B cell (primary cell): Measurements from ENCODE around the gene PRSS50. TPM values are rescaled to one million over a fixed set of nuclear protein-coding genes. Genes with fewer than 3 reads are reported as not detected.

Experiments used
- ATAC-seq: fragments of 200-7000 bp; cut with Tn5 transposase; one replicate; pipeline ENCODE4 v1.10.0; 2021; ENCODE audit warnings: low read depth, mild to moderate bottlenecking, moderate number of reproducible peaks, moderate library complexity
- CTCF ChIA-PET: fragments of 350-600 bp; sonication (Branson Sonifier 250); formaldehyde crosslinking; loops from one replicate; lab custom pipeline; 2021; ENCODE audit warnings: antibody characterized with exemption, inconsistent platforms; lab: Charles Lee
- POLR2A ChIA-PET: fragments of 350-600 bp; sonication (Branson Sonifier 250); formaldehyde crosslinking; loops from one replicate; lab custom pipeline; 2021; ENCODE audit warnings: antibody characterized with exemption; lab: Charles Lee
- DNase-seq: peaks from one replicate; pipeline ENCODE4 v3.0.0; 2013
- H2AFZ ChIP-seq: 2 replicates; pipeline ENCODE4 v1.6.1; 2012; ENCODE audit warnings: mild to moderate bottlenecking, low read depth, low read length; ENCODE audit not compliant: insufficient read depth, poor library complexity, severe bottlenecking
- H3K27ac ChIP-seq, 2 donors: 1 replicate in 1 of 2; 2 replicates in 1 of 2; pipeline ENCODE4 v1.5.1; 2012 to 2013; ENCODE audit warnings: low read length in 2 of 2, mild to moderate bottlenecking in 2 of 2, moderate library complexity in 1 of 2
- H3K27me3 ChIP-seq, 4 experiments: fragments of 200-600 bp in 1 of 4; sonication (generic) in 1 of 4; replicated peaks in 1 of 4; 1 replicate in 2 of 4; 2 replicates in 2 of 4; pipeline versions ENCODE4 v1.6.1 to v1.7.0; 2013 to 2016; ENCODE audit warnings: low read length in 3 of 4, mild to moderate bottlenecking in 2 of 4, mixed read lengths in 1 of 4, moderate library complexity in 1 of 4; ENCODE audit not compliant: insufficient read depth in 4 of 4, control insufficient read depth in 3 of 4; ENCODE audit errors: control extremely low read depth in 1 of 4
- H3K36me3 ChIP-seq, 2 experiments: replicated peaks in 1 of 2; 1 replicate in 1 of 2; 2 replicates in 1 of 2; pipeline versions ENCODE4 v1.6.1 to v1.7.1; 2013; ENCODE audit warnings: low read length in 1 of 2; ENCODE audit not compliant: insufficient read depth in 2 of 2, control insufficient read depth in 1 of 2; ENCODE audit errors: control extremely low read depth in 1 of 2, extremely low read depth in 1 of 2
- H3K4me1 ChIP-seq, 2 donors: fragments of 200-600 bp in 1 of 2; sonication (generic) in 1 of 2; 1 replicate in 1 of 2; 2 replicates in 1 of 2; pipeline versions ENCODE4 v1.5.1 to v1.6.1; 2013 to 2017; ENCODE audit warnings: low read length in 2 of 2; ENCODE audit not compliant: control insufficient read depth in 2 of 2, insufficient read depth in 2 of 2
- H3K4me2 ChIP-seq: replicated peaks from 2 replicates; pipeline ENCODE3; 2012; ENCODE audit warnings: mild to moderate bottlenecking, low read depth, low read length; ENCODE audit not compliant: poor library complexity, severe bottlenecking
- H3K4me3 ChIP-seq, 5 experiments: fragments of 200-600 bp in 1 of 5; sonication (generic) in 1 of 5; 1 replicate in 3 of 5; 2 replicates in 2 of 5; pipeline versions ENCODE4 v1.5.1 to v1.7.0; 2011 to 2016; ENCODE audit warnings: low read length in 4 of 5, mild to moderate bottlenecking in 4 of 5, low read depth in 2 of 5, control low read depth in 1 of 5, moderate library complexity in 1 of 5; ENCODE audit not compliant: insufficient read depth in 1 of 5; ENCODE audit errors: control extremely low read depth in 1 of 5, extremely low read depth in 1 of 5
- H3K79me2 ChIP-seq: fragments of 200-600 bp; sonication (generic); one replicate; pipeline ENCODE4 v1.6.0; 2016; ENCODE audit warnings: low read length; ENCODE audit not compliant: control insufficient read depth, insufficient read depth
- H3K9ac ChIP-seq: fragments of 200-600 bp; sonication (generic); 2 replicates; pipeline ENCODE4 v1.6.1; 2017; ENCODE audit warnings: mild to moderate bottlenecking, low read length, moderate library complexity
- H3K9me3 ChIP-seq, 3 donors: one replicate each; pipeline versions ENCODE4 v1.6.1 to v1.7.1; 2013; ENCODE audit warnings: low read length in 2 of 3; ENCODE audit not compliant: control insufficient read depth in 2 of 3, insufficient read depth in 1 of 3; ENCODE audit errors: control extremely low read depth in 1 of 3
- H4K20me1 ChIP-seq: 2 replicates; pipeline ENCODE4 v1.6.0; 2012; ENCODE audit warnings: mild to moderate bottlenecking, low read length; ENCODE audit not compliant: insufficient read depth, control insufficient read depth, poor library complexity, severe bottlenecking
- H3K27ac Mint-ChIP-seq: one replicate; pipeline ENCODE4 v1.8.0; 2021; ENCODE audit warnings: mixed read lengths
- H3K27me3 Mint-ChIP-seq: one replicate; pipeline ENCODE4 v1.8.0; 2021; ENCODE audit warnings: mixed read lengths
- H3K4me1 Mint-ChIP-seq: one replicate; pipeline ENCODE4 v1.8.0; 2021; ENCODE audit warnings: mixed read lengths
- H3K4me3 Mint-ChIP-seq: one replicate; pipeline ENCODE4 v1.8.0; 2021; ENCODE audit warnings: mixed read lengths
- H3K9me3 Mint-ChIP-seq: one replicate; pipeline ENCODE4 v1.8.0; 2022; ENCODE audit warnings: mixed read lengths; ENCODE audit not compliant: insufficient read depth
- CTCF ChIP-seq: fragments of 200-600 bp; IDR thresholded peaks from one replicate; pipeline ENCODE4 v1.8.0; 2022; ENCODE audit warnings: antibody characterized with exemption, mild to moderate bottlenecking
- EZH2 ChIP-seq: IDR thresholded peaks from 2 replicates; pipeline ENCODE4 v1.6.1; 2012; ENCODE audit warnings: borderline replicate concordance, low read depth, mild to moderate bottlenecking, moderate library complexity, low read length; ENCODE audit not compliant: insufficient read depth, poor library complexity, severe bottlenecking
- WGBS: methylation state at CpG from one replicate; pipeline ENCODE4 v1.1.5; 2013; ENCODE audit warnings: missing lambda C conversion rate; ENCODE audit not compliant: insufficient coverage; 5-methylcytosine and 5-hydroxymethylcytosine counted together
- intact Hi-C: fragments of 100-400 bp; cut with micrococcal nuclease; formaldehyde crosslinking; loops from one replicate; pipeline ENCODE4 v1.10.0; 2022
- polyA plus RNA-seq: library from polyadenylated mRNA; depleted of rRNA; stranded (reverse); fragments of >200 nt; gene quantifications from 2 replicates; pipeline ENCODE4 v1.2.3, GENCODE V29; 2012
- total RNA-seq, 2 donors: library from RNA; stranded (reverse); fragments of 120-200 nt in 1 of 2; gene quantifications; 1 replicate in 1 of 2; 2 replicates in 1 of 2; pipeline versions ENCODE4 v1.2.3 to v1.2.4, GENCODE V29; 2013 to 2022

Gene PRSS50
- total and polyA plus RNA-seq, 2 donors (not counting 1 experiment from before 2014, with no cell fraction given): 0.09 to 0.10 TPM

- H3K27ac ChIP-seq: no peak overlapping the region
- CTCF ChIA-PET: interaction anchor here (1.1 to 1.3 kb wide), 2 partner anchors 8 to 182 kb away, joined by 3 read pairs; no protein-coding TSS in a partner anchor
- Mint-ChIP-seq H3K27me3 (peaks cover 7% of the 10 kb centered on the region), H3K4me1 (no peaks in the 10 kb centered on the region), H3K27ac (no peak overlapping the region), H3K9me3 (no peaks in the 10 kb centered on the region), H3K4me3 (no peak overlapping the region)
- no peaks in the 10 kb centered on the region for H3K9me3 ChIP-seq
- TF ChIP-seq CTCF: no peak
- no peak for TF ChIP-seq EZH2
- no peaks in the 10 kb centered on the region for H4K20me1 ChIP-seq
- no peaks in the 10 kb centered on the region for H3K36me3 ChIP-seq
- H3K4me3 ChIP-seq: no peak overlapping the region
- WGBS: 89% methylated on average over 13 of the region's 14 CpGs
- no peak overlapping the region for H3K4me2 ChIP-seq
- H3K27me3 ChIP-seq: peaks cover 0 to 3% (median 0%) of the 10 kb centered on the region in 4 experiments
- no peak overlapping the region for H3K9ac ChIP-seq
- no peaks in the 10 kb centered on the region for H3K79me2 ChIP-seq
- no peak overlapping the region for H2AFZ ChIP-seq
- DNase-seq (no peak), ATAC-seq (no peak)
- POLR2A ChIA-PET: no interaction called here
- H3K4me1 ChIP-seq: no peaks in the 10 kb centered on the region
- intact Hi-C loops: no loop called here
These were observed 4.4 kb downstream of the PRSS50 start for GRCh38 chr3:46713050-46713897.
